HepG2 (cell line): ENCODE data around the gene FBXO5. TPM values are rescaled to one million over a fixed set of nuclear protein-coding genes. Genes with fewer than 3 reads are reported as not detected.

Experiments
- CHD4 ChIP-seq: fragments of 200-600 bp; sonication (generic); IDR thresholded peaks from 2 replicates; pipeline ENCODE4 v1.7.0; 2017; ENCODE audit warnings: mild to moderate bottlenecking, low read length, borderline replicate concordance
- ELF3 ChIP-seq: IDR thresholded peaks from 2 replicates; pipeline ENCODE4 v1.6.1; 2016; ENCODE audit warnings: missing genetic modification reagents, missing compliant biosample characterization
- HNF4G ChIP-seq, 2 experiments: sonication (generic) in 1 of 2; formaldehyde crosslinking in 1 of 2; IDR thresholded peaks; 2 replicates each; pipeline versions ENCODE4 v1.4.0 to v1.6.1; 2011 to 2020; ENCODE audit warnings: borderline replicate concordance in 2 of 2, low read depth in 2 of 2, mild to moderate bottlenecking in 2 of 2, low read length in 1 of 2, missing genetic modification reagents in 1 of 2, moderate library complexity in 1 of 2
- MED1 ChIP-seq: sonication (generic); formaldehyde crosslinking; IDR thresholded peaks from 2 replicates; pipeline ENCODE4 v1.4.0; 2020; ENCODE audit warnings: missing genetic modification reagents
- NFYB ChIP-seq: sonication (generic); formaldehyde crosslinking; IDR thresholded peaks from 2 replicates; pipeline ENCODE4 v1.4.0; 2020; ENCODE audit warnings: missing genetic modification reagents
- REXO4 ChIP-seq: sonication (generic); formaldehyde crosslinking; IDR thresholded peaks from 2 replicates; pipeline ENCODE4 v1.8.0; 2022; ENCODE audit warnings: missing genetic modification reagents, mild to moderate bottlenecking, borderline replicate concordance
- TCF7 ChIP-seq: sonication (generic); IDR thresholded peaks from 2 replicates; pipeline ENCODE4 v1.6.1; 2016; ENCODE audit warnings: antibody characterized with exemption, low read depth
- THYN1 ChIP-seq: sonication (generic); formaldehyde crosslinking; IDR thresholded peaks from 2 replicates; pipeline ENCODE4 v1.8.1; 2023; ENCODE audit warnings: low read depth, mild to moderate bottlenecking, moderate library complexity, missing genetic modification reagents, borderline replicate concordance
- ZNF724P ChIP-seq: sonication (generic); formaldehyde crosslinking; IDR thresholded peaks from 2 replicates; pipeline ENCODE4 v1.8.0; 2022; ENCODE audit warnings: missing genetic modification reagents, borderline replicate concordance
- ZNF792 ChIP-seq: IDR thresholded peaks from 2 replicates; pipeline ENCODE4 v1.6.1; 2016
- ZSCAN30 ChIP-seq: sonication (generic); formaldehyde crosslinking; IDR thresholded peaks from 2 replicates; pipeline ENCODE4 v1.5.0; 2020; ENCODE audit warnings: mild to moderate bottlenecking, missing genetic modification reagents
- polyA plus RNA-seq, 8 experiments: library from polyadenylated mRNA; depleted of rRNA in 3 of 8; stranded (reverse) in 7 of 8; unstranded in 1 of 8; fragments of >200 nt; fragmentation: Illumina TruSeq in 4 of 8; extraction: Trizol in 4 of 8; gene quantifications; 2 replicates each; pipeline versions ENCODE4 v1.2.1 to v1.2.3, GENCODE V29; 2011 to 2016; ENCODE audit warnings: low read depth in 4 of 8, missing spikeins in 1 of 8, mixed read lengths in 1 of 8; ENCODE audit not compliant: insufficient read depth in 1 of 8
- total RNA-seq, 5 experiments: library from RNA; depleted of rRNA; stranded (reverse); fragments of >200 nt; fragmentation: Illumina TruSeq; extraction: Trizol; gene quantifications; 2 replicates each; pipeline ENCODE4 v1.2.3, GENCODE V29; 2016; ENCODE audit warnings: low read depth in 1 of 5
- TF ChIP-seq, protein P1 (sequence below): sonication (generic); formaldehyde crosslinking; IDR thresholded peaks from 2 replicates; pipeline ENCODE4 v1.8.0; 2022; ENCODE audit warnings: mild to moderate bottlenecking, missing genetic modification reagents, borderline replicate concordance
- TF ChIP-seq, protein P2 (sequence below): sonication (generic); formaldehyde crosslinking; IDR thresholded peaks from 2 replicates; pipeline ENCODE4 v1.5.0; 2020; ENCODE audit warnings: mild to moderate bottlenecking, missing genetic modification reagents
- TF ChIP-seq, protein P3 (sequence below): sonication (generic); formaldehyde crosslinking; IDR thresholded peaks from 2 replicates; pipeline ENCODE4 v1.5.0; 2020; ENCODE audit warnings: mild to moderate bottlenecking, missing genetic modification reagents
- TF ChIP-seq, protein P4 (sequence below), 2 experiments: sonication (generic) in 1 of 2; formaldehyde crosslinking in 1 of 2; IDR thresholded peaks; 2 replicates each; pipeline versions ENCODE4 v1.4.0 to v1.6.1; 2018 to 2020; ENCODE audit warnings: missing genetic modification reagents in 2 of 2, borderline replicate concordance in 1 of 2, low read depth in 1 of 2, mild to moderate bottlenecking in 1 of 2, missing biosample characterization in 1 of 2
- TF ChIP-seq, protein P5 (sequence below): sonication (generic); formaldehyde crosslinking; IDR thresholded peaks from 2 replicates; pipeline ENCODE4 v1.5.0; 2020; ENCODE audit warnings: missing genetic modification reagents
- TF ChIP-seq, protein P6 (sequence below): IDR thresholded peaks from 2 replicates; pipeline ENCODE4 v1.6.1; 2018; ENCODE audit warnings: missing genetic modification reagents, mild to moderate bottlenecking, missing compliant biosample characterization

The FBXO5 gene
- total and polyA plus RNA-seq, 2 of the 13 experiments (the other 11 are each of a cell fraction or from before 2014, with no cell fraction given) = 15.8 to 41.5 TPM

DNA sequence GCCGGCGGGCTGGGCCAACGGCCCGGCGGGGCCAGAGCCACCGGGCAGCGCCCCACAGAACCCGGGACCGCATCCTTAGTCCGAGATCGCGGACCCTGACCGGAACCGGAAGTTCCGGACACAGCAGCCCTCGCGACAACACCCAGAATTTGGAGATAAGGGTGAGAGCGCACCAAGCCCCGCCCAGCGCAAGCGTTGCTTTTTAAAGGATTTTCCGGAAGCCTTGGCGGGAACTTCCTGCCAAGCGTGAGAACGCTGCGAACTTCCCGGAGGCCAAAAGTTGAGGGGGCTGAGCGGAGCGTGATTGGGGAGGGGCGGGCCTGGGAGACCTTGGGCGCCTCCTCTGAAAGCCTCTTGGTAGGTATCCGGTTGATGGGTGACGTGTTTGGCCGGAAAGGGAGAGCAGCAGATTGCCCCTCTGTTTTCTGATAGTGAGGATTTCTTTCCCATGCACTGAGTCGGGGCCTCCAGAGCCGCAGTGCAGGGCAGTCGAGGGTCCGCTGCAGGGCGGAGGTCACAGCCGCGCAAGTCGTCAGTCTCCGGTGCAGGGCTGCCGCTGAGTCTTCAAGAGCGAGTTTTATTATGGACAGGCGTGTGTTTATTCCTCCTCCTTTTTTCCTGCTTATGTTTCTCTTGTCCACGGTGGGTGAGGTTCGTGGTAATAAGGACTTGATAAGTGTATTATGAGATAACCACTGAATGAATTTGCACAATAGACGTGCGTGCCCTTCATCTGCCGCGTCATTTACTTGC, 19.9 kb upstream of the FBXO5 start, which contains the start of gene MTRF1L (continued):
- TF ChIP-seq ELF3 (CRISPR knock-in tag) = peak; percentile 91
- TF ChIP-seq ZSCAN30 = no peak
- TF ChIP-seq, protein P1, sequence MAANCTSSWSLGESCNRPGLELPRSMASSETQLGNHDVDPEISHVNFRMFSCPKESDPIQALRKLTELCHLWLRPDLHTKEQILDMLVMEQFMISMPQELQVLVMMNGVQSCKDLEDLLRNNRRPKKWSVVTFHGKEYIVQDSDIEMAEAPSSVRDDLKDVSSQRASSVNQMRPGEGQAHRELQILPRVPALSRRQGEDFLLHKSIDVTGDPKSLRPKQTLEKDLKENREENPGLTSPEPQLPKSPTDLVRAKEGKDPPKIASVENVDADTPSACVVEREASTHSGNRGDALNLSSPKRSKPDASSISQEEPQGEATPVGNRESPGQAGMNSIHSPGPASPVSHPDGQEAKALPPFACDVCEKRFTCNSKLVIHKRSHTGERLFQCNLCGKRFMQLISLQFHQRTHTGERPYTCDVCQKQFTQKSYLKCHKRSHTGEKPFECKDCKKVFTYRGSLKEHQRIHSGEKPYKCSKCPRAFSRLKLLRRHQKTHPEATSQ (CRISPR knock-in tag) = peak; percentile 43; the same call in 1 of the 2 replicates
- TF ChIP-seq, protein P2, sequence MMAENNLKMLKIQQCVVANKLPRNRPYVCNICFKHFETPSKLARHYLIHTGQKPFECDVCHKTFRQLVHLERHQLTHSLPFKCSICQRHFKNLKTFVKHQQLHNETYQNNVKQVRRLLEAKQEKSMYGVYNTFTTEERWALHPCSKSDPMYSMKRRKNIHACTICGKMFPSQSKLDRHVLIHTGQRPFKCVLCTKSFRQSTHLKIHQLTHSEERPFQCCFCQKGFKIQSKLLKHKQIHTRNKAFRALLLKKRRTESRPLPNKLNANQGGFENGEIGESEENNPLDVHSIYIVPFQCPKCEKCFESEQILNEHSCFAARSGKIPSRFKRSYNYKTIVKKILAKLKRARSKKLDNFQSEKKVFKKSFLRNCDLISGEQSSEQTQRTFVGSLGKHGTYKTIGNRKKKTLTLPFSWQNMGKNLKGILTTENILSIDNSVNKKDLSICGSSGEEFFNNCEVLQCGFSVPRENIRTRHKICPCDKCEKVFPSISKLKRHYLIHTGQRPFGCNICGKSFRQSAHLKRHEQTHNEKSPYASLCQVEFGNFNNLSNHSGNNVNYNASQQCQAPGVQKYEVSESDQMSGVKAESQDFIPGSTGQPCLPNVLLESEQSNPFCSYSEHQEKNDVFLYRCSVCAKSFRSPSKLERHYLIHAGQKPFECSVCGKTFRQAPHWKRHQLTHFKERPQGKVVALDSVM (CRISPR knock-in tag) = 0 out of 2 replicates have a peak, but pooled peaks have one; percentile 29
- peak; percentile 61 for TF ChIP-seq NFYB
- peak; percentile 76; the same call in 1 of the 2 replicates for TF ChIP-seq ZNF792 (CRISPR knock-in tag)
- peak; percentile 59 for TF ChIP-seq MED1 (CRISPR knock-in tag)
- TF ChIP-seq, protein P3, sequence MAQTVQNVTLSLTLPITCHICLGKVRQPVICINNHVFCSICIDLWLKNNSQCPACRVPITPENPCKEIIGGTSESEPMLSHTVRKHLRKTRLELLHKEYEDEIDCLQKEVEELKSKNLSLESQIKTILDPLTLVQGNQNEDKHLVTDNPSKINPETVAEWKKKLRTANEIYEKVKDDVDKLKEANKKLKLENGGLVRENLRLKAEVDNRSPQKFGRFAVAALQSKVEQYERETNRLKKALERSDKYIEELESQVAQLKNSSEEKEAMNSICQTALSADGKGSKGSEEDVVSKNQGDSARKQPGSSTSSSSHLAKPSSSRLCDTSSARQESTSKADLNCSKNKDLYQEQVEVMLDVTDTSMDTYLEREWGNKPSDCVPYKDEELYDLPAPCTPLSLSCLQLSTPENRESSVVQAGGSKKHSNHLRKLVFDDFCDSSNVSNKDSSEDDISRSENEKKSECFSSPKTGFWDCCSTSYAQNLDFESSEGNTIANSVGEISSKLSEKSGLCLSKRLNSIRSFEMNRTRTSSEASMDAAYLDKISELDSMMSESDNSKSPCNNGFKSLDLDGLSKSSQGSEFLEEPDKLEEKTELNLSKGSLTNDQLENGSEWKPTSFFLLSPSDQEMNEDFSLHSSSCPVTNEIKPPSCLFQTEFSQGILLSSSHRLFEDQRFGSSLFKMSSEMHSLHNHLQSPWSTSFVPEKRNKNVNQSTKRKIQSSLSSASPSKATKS (CRISPR knock-in tag) = 0 out of 2 replicates have a peak, but pooled peaks have one; percentile 64
- no peak for TF ChIP-seq ZNF724P (CRISPR knock-in tag)
- TF ChIP-seq, protein P4, sequence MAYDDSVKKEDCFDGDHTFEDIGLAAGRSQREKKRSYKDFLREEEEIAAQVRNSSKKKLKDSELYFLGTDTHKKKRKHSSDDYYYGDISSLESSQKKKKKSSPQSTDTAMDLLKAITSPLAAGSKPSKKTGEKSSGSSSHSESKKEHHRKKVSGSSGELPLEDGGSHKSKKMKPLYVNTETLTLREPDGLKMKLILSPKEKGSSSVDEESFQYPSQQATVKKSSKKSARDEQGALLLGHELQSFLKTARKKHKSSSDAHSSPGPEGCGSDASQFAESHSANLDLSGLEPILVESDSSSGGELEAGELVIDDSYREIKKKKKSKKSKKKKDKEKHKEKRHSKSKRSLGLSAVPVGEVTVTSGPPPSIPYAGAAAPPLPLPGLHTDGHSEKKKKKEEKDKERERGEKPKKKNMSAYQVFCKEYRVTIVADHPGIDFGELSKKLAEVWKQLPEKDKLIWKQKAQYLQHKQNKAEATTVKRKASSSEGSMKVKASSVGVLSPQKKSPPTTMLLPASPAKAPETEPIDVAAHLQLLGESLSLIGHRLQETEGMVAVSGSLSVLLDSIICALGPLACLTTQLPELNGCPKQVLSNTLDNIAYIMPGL (CRISPR knock-in tag; IDR thresholded peaks at IDR 0.05; ENCODE audit: borderline replicate concordance in 1 of 2, low read depth in 1 of 2) = peak; percentile 69; a peak in 3 of 4 replicates
- 0 out of 2 replicates have a peak, but pooled peaks have one; percentile 51 for TF ChIP-seq THYN1 (CRISPR knock-in tag)
- TF ChIP-seq TCF7 = peak; percentile 27; the same call in 1 of the 2 replicates
- TF ChIP-seq HNF4G (IDR thresholded peaks at IDR 0.05; ENCODE audit: borderline replicate concordance, low read depth, low read length) = no peak
- no peak for TF ChIP-seq HNF4G (CRISPR knock-in tag; IDR thresholded peaks at IDR 0.05; ENCODE audit: borderline replicate concordance, low read depth)
- TF ChIP-seq, protein P5, sequence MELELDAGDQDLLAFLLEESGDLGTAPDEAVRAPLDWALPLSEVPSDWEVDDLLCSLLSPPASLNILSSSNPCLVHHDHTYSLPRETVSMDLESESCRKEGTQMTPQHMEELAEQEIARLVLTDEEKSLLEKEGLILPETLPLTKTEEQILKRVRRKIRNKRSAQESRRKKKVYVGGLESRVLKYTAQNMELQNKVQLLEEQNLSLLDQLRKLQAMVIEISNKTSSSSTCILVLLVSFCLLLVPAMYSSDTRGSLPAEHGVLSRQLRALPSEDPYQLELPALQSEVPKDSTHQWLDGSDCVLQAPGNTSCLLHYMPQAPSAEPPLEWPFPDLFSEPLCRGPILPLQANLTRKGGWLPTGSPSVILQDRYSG (CRISPR knock-in tag) = no peak
- TF ChIP-seq CHD4 = no peak
- TF ChIP-seq, protein P6, sequence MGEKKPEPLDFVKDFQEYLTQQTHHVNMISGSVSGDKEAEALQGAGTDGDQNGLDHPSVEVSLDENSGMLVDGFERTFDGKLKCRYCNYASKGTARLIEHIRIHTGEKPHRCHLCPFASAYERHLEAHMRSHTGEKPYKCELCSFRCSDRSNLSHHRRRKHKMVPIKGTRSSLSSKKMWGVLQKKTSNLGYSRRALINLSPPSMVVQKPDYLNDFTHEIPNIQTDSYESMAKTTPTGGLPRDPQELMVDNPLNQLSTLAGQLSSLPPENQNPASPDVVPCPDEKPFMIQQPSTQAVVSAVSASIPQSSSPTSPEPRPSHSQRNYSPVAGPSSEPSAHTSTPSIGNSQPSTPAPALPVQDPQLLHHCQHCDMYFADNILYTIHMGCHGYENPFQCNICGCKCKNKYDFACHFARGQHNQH = peak; percentile 80; the same call in 1 of the 2 replicates
- no peak for TF ChIP-seq REXO4 (CRISPR knock-in tag)
